ENCODE measurements around the gene RAB5A.
"Not testable (repeated sequence)": the region's sequence is repeated elsewhere in the genome, so short reads cannot be mapped to it uniquely, and the experiment has no call there.

Gene RAB5A, protein sequence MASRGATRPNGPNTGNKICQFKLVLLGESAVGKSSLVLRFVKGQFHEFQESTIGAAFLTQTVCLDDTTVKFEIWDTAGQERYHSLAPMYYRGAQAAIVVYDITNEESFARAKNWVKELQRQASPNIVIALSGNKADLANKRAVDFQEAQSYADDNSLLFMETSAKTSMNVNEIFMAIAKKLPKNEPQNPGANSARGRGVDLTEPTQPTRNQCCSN

DNA sequence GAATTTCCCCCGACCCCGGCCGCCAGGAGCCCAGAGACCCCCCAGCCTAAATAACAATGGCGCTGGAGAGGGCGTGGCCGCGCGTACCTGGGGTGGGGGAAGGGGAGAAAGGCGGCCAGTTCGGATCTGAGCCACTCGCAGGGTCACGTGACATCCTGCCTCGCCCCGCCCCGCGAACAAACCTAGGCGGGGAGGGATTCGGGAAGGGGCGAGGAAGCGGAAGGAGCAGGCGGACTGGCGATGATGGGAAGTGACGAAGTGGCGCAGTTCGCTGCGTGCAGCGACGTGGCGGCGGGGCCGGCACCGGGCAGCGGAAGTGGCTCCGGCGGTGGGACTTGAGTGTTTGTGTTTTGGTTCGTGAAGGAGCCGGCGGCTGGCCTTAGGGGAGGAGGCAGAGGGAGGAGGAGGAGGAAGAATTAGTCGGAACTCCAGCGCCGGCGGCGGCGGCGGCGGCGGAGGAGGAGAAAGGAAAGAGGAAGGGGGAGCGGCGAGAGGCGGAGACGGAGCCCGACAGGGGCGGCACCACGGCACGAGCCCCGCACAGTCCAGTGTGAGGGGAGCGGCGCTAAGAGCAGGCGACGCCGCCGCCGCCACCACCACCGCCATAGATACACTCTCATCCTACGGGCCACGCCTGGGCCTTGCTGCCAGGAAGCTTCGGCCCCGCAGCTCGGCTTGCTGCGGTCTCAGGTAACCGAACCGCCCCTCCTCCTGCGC, at the start of gene RAB5A:
Gene RAB5A (plus strand): TSS at position 266 of the 717 bp plus-strand sequence. CDS start 3,802 bp downstream, outside the sequence.
- peak; percentile 95 for DNase-seq (ENCODE audit: low read depth)

DNA sequence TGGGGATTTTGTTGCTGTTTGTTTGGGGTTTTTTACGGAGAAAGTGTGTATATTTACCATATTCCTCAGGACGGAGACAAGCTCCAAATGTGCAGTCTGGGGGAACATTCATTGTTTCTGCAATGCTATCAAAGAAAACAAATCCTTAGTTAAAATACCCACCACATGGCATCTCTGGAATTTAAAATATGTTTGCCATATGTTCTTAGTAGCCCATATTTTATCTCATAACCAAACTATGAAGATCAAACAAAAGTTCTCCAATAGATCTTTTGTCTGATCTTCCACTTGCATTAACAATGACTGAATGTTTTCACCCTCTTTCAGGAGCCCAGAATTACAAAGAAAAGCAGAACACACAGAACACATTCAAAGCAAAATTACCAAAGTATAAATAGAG, 48.2 kb upstream of the RAB5A start:
- DNase-seq (ENCODE audit: low read depth), result no peak

DNA sequence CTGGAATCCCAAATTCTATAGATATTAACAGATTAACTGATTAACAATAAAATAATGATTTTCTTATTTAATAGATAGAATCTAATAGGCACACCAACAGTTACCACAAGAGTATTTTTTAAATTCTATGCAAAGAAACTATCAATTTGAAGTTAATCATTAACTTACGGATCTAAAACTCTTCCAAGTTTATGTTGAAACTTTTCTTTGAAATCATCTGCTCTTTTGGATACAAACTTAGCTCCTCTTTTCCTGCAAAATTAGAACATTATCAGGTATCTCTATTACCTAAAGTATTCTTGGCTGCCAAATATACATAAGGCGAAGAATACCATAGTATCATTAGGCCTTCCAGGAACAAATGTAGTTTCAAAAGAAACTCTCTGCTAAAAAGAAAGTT, 47.6 kb upstream of the RAB5A start:
- DNase-seq (ENCODE audit: low read depth), result no peak

DNA sequence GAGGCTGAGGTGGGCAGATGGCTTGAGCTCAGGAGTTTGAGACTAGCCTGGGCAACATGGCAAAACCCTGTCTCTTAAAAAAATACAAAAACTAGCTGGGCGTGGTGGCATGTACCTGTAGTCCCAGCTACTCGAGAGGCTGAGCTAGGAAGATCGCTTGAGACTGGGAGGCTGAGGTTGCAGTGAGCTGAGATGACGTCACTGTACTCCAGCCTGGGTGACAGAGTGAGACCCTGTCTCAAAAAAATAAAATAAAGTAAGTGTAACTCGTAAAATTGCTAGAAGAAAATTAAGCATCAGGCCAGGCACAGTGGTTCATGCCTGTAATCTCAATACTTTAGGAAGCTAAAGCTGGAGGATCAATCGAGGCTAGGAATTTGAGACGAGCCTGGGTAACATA, 47.1 kb upstream of the RAB5A start:
- not testable (repeated sequence) for DNase-seq (ENCODE audit: low read depth)

DNA sequence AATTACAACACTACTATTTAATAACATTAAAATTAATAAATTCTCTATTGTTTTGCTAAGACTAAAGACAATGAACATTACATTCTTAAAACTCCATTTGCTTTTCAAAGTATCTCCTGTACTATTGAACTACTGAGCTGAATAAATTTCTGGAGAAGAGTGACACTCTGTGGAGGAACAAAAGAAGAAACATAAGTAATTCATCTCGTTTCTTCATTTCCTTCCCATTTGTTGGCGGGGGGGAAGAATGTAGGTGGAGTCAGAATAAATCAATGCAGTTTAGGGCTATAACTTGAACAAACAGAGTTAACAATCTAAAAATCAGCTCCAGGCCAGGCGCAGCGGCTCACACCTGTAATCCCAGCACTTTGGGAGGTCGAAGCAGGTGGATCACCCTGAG, 45.6 kb upstream of the RAB5A start:
- DNase-seq (ENCODE audit: low read depth), result no peak

DNA sequence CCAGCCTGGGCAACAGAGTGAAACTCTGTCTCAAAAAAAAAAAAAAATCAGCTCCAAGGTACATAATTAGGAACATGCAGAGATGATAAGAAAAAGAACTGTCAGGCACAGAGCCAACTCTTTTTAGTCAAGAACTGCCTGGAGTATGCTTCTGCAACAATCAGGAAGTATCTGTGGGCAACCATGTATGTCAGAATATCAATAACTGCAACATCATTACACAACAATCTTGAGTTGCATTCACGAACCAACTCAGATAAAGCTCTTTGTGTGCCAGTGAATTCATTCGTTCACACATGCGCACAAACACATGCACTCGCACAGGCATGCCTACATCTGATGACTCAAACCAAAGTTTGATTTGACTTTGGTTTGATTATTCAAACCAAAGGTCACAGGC, 45.0 kb upstream of the RAB5A start:
- DNase-seq (ENCODE audit: low read depth), result no peak

DNA sequence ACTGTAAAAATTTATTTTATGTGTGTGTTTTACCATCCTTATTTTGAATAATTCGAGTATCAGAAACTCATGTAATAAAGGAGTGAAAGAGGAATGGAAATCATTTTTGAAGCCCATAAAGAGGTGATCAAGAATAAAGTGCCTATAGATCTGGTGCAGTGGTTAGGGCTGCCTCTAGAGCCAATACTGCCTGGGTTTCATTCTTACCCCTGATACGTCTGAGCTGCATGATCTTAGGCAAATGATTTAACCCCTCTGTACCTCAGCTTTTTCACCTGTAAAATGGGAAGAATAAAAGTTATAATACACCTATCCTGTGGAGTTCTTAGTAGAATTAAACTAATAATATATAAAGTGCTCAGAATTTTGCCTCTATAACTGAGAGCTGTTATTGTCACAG, 43.2 kb upstream of the RAB5A start:
- no peak for DNase-seq (ENCODE audit: low read depth)

DNA sequence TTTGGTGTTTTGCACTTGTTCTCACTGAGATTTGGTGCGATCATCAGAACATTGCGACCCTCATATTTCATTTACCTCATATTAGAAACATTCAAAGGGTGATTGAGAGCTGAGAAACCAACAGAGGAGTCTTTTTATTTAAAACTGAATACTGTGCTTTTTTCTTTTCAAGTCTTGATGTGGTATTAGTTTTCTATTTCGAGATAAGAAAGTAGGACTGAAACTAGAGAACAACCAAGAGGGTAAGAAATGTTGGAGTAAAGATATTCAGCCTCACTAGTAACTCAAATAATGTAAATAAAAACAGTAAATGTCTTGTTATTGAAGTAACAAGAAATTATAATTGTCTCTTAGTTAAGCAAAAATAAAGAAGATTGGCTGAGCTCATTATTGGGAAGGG, 39.4 kb upstream of the RAB5A start:
- DNase-seq (ENCODE audit: low read depth), result no peak

DNA sequence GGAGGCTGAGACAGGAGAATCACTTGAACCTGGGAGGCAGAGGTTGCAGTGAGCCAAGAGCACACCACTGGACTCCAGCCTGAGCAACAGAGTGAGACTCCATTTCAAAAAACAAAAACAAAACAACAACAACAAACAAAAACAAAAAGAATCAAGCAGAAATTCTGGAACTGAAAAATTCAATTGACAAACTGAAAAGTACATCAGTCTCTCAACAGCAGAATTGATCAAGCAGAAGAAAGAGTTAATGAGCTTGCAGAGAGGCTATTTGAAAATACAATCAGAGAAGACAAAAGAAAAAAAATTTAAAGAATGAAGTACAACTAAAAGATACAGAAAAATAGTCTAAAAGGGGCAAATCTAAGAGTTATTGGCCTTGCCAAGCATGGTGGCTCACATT, 35.4 kb upstream of the RAB5A start:
- DNase-seq (ENCODE audit: low read depth), result no peak

DNA sequence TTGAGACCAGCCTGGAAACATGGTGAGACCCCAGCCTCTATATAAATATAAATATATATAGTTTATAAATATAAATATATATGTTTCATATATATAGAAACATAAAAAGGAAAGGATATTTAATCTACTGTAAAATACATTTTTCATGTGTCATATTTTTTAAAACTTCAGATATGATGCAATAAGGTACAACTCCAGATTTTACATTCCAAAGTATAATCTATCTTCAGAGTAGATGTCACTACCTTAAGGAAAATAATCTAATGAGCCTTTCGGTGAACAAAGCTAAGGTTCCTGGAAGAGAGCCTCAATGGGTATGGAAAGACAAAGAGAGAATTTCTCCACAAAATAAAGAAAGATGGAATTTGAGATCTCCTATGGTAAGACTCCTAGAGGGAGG, 29.7 kb upstream of the RAB5A start:
- DNase-seq (ENCODE audit: low read depth), result no peak

DNA sequence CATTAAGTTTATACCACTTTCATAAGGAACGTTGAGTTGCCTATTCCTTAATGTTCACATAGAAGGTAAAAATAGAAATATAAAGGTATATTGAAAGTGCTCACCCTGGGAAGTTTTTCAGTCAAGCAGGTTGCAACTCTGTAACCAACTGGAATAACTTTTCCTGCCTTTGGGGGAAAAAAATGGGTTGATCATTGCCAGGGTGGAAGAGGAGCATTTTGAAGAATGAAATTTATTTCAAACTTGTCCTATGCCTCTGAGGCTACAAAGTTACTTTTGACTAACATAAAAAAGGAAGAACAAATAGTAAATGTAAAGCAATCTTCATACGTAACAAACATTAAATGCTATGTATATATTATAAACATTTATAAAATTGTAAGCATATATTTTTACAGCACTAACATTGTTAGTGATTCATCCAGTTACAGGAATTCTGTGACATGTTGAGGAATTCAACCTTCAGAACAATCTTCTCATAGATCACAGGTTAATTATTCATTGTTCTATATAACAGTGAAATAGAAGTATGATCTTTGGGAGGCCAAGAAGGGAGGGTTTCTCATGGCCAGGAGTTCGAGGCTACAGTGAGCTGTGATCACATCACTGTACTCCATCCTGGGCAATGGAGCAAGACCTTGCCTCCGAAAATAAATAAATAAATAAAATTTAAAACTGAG, 26.4 kb upstream of the RAB5A start:
- no peak for DNase-seq (ENCODE audit: low read depth)

DNA sequence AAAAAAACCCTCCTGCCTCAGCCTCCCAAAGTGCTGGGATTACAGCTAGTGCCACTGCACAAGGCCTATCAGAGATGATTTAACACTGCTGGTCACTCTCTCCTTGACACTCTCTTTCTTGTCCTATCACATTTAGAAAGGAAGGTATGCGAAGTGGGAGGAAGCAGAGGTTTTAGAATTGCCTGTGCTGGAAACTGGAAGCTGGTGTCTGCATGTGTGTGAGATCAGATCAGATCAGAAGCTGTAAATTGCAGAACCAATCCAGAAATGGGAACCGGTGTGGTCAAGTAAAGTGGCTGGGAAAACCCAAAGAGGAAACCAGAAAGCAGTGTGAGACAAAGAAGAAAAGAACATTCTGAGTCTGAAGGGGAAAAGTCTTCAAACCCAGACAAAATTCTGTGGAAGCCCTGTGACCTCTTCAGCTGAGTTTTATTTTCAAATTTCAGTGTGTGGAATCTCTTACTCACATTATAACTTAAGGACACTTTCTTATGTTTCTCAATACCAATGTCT, 15.7 kb upstream of the RAB5A start:
- DNase-seq (ENCODE audit: low read depth), result peak; percentile 33

DNA sequence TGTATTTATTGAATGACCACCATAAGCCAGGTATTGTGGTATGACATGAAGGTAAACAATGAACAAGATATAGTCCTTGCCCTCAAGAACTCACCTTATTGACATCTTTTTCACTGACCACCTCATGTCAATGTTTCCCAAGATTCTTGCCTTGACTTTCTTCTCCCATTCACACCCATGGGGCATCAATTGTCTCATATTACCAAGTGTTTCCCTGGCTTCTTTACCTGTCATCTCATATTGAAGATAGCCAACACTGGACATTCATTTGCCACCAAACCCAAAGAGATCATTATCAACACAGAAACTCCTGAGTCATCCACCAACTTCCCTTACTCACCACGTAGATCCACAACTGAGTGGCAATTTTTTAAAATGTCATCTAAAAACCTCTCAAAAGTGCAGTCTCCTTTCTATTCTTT, 15.1 kb upstream of the RAB5A start:
- no peak for DNase-seq (ENCODE audit: low read depth)

DNA sequence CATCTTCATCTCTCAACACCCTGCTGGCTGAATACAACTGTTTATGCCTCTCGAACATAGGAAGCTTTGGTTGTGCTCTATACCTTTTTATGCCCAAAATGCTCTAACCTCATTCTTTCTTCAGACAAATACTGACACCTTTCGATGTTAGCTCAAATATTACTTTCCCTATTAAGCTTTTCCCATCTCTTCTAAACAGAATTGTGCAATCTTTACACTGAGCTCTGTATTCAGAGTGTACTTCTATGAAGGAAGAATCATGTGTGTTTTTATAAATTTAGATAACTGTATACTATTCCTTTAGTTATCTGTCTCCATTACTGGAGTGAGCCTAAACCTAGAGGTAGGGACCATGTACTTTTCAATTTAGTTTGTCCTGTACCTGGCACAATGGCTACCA, 14.5 kb upstream of the RAB5A start:
- no peak for DNase-seq (ENCODE audit: low read depth)

DNA sequence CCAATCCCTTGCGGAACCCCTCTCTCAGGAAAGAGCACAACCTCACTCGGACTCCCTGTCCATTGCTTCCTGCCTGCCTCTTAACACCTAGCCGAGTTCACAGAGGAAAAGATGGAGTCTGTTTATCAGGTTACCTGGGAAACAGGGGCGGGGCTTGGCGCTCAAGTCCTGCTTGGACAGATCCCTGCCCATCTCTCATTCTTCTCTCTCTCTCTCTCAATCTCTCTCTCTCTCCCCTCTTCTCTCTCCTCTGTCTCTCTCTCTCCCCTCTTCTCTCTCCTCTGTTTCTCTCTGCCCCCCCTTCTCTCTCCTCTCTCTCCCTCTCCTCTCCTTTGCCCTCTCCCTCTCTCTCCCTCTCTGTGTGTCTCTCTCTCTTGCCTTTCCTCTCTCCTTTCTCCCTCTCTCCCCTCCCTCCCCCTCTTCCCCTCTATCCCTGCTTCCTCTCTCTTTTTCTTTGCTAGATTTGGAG, 12.8 kb upstream of the RAB5A start, which contains the start of gene EFHB:
Gene EFHB (minus strand): TSS at position 120 of the 469 bp plus-strand sequence. CDS start 199 bp downstream, outside the sequence.
- no peak for DNase-seq (ENCODE audit: low read depth)

DNA sequence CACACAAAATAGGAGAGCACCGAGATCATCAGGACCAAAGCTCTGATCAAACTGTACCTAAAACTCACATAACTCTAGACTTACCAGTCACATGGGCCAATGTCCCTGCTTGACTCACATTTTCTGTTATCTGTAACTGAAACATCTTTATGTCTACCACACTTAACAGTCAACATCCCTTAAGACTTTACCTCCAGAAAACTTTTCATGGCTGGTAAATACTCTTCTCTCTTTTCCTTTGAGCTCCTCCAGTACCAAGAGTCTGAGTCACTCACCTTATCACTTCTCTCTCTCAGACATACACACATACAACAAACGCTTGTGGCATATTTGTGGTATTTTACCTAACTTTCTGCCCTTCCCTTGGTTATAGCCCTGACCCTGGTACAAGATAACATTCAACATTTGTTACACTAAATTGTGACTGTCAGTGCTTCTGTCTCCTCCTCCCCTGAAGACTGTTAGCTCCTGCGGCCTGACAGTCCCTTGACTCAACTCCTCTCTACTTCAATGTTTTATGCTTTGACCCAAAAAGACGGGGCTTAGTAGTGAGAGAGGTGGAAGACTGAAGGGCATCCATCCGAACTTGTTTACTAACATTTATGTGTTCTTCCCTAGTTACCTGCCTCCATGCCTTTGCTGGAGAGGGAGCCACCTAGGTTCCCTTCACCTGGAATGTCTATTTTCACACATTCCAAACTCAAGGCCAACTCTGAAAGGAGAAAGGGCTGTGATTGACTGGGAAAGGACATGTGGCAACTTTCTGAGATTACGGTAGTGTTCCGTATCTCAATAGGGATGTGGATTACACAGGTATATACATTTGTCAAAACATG, 9.2 kb upstream of the RAB5A start:
- no peak for DNase-seq (ENCODE audit: low read depth)

DNA sequence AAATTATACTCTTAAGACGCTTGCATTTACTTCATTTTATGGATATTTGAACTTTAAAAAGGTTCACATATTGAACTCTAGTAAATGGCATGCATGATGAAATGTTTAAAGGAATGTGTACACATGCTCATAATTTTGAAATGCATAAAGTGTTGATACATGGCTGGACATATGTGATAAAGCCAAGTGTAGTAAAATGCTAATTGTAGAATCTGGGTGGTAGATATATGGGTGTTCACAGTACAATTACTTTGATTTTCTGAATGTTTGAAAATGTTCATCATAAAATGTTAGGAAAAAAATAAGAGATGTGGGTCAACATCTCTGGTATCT, 8.6 kb upstream of the RAB5A start:
- DNase-seq (ENCODE audit: low read depth), result no peak

DNA sequence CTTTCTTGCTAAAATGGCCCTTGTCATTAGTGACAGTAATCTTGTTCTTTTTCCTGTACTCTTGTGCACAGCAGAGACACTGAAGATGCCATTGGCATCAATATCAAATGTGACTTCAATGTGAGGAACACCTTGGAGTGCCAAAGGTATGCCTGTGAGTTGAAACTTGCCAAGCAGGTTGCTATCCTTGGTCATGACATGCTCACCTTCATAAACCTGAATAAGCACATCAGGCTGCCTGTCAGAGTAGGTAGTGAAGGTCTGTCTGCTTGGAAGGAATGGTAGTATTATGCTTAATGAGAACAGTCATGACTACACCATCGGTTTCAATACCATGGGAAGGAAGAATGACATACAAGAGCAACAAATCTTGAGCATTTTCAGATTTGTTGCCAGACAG, 6.3 kb upstream of the RAB5A start:
- no peak for DNase-seq (ENCODE audit: low read depth)

DNA sequence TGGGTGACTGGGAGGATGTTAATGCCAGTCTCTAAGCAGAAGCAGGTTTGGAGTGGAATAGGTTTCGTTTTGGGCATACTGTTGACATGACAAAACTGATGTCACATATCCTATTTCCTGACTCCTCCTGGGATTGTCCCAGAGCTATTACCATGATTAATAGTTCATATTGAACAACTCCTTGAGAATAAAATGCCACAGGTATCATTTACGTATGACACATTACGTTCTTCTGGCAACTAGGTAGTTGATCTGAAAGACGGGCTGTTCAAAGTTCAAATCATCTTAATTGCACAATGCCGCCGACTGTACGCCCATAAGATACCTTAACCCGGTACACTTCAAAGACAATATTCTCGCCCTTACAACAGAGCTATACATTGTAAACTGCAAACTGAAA, 1.4 kb upstream of the RAB5A start:
- DNase-seq (ENCODE audit: low read depth), result no peak

DNA sequence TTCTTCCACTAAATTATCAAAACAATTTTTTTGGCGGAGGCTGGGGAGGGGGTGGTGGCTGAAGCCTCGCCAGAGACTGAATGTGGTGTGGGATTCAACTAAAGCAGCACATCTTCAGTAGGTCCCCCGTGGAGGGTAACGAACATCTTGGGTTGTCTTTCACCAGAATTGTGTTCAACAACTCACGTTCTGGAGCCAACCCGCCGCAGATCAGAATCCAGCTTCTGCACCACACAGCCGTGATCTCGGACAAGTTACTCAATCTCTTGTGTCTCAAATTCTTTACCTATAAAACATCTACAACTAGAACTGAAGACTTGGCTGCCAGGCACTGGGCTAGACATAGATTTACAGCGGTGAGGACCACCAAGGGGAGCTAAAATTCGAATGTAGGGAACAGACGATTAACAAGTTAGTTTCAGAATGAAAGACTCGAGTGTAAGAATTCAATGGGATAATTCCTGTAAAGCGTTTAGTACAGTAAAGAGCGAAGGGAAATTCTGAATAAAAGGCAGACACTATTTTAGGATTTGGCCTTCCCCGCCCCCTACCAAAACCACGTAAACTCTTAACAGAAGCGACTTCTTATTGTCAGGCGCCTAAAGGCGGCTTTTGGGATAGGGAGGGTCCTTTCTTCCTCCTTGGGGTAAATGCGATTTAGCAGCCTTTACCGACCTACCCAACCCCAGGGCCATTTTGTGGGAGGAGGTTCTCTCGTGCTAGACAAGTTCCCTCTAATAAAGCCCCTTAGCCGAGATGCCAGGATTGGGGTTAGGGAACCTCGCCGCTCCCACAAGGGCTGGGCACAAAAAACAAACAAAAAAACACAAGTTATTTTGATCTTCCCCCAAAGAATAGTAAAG, 697 bp upstream of the RAB5A start:
- DNase-seq (ENCODE audit: low read depth), result no peak

DNA sequence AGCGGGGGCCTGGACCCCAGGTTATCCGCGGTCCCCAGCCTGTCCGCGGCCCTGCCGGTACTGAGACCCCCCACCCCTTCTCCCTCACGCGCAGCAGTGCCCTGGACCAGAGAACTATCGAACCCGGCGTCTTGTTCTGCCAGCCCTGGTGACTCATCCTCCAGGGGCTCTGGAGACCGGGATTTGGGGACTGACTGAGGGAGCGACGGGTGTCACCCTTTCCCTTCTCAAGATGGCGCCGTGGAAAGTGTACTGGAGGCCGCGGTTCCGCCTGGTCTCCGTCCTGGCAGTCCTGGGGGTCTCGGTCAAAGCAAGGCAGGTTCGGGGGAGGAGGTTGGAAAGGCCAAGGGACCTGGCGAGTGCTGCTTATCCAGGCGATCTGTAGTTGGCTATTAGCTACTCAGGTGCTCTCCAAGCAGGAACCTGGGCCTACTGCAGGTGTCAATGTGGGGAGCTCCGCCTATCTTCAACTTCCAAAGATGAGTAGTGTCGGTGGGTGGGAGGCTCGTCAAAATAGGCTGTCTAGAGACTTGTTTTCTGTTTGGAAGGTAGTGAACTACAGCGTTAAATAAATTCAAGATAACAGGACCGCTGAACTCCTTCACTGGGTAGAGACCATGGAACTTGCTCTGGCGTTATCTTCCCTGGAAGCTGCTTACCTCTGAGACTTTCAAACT, 790 bp downstream of the RAB5A start:
- DNase-seq (ENCODE audit: low read depth), result peak; percentile 33
